ENCODE data around the gene KIF26B.

- TF ChIP-seq CTCF (IDR thresholded peaks at IDR 0.05) (no peak), POLR2A (IDR thresholded peaks at IDR 0.05) (no peak), EP300 (IDR thresholded peaks at IDR 0.05) (no peak)
These were observed 173.1 kb downstream of the KIF26B start for GRCh38 chr1:245327842-245328241.

Measured in tibial nerve (tissue), 4 donors.